ENCODE measurements around the gene FRMD4A.

GRCh38 chr10:14050598-14050997 lies 280.1 kb downstream of the FRMD4A start:
- TF ChIP-seq CTCF (IDR thresholded peaks at IDR 0.05) (no peak), POLR2A (IDR thresholded peaks at IDR 0.05) (no peak)
